PC-9 (cell line): ENCODE data around the gene BANP. TPM values are rescaled to one million over a fixed set of nuclear protein-coding genes. Genes with fewer than 3 reads are reported as not detected.

Source experiments
- BruUV-seq: library from RNA; stranded (reverse); fragments of 400-500 nt; replicated peaks from 2 replicates; lab custom pipeline; 2021; lab: Mats Ljungman, UMichigan
- CTCF ChIA-PET: fragments of 300-600 bp; sonication (Branson Sonifier 250); formaldehyde crosslinking; loops from one replicate; lab custom pipeline; 2022; ENCODE audit warnings: antibody characterized with exemption; lab: Charles Lee
- POLR2A ChIA-PET: fragments of 300-600 bp; sonication (Branson Sonifier 250); formaldehyde crosslinking; loops from one replicate; lab custom pipeline; 2022; ENCODE audit warnings: antibody characterized with exemption; ENCODE audit not compliant: unreplicated experiment; lab: Charles Lee
- DNase-seq, 2 experiments: peaks; one replicate each; pipeline versions ENCODE4 v3.0.0 to v3.0.0-alpha.2; 2015 to 2022; ENCODE audit warnings: mixed read lengths in 1 of 2
- H2AFZ ChIP-seq: fragments of 200-600 bp; sonication (generic); 2 replicates; pipeline ENCODE4 v1.8.1; 2017; ENCODE audit warnings: antibody characterized with exemption
- H3F3A ChIP-seq: fragments of 200-600 bp; sonication (generic); 2 replicates; pipeline ENCODE4 v1.8.1; 2017; ENCODE audit warnings: antibody characterized with exemption, mild to moderate bottlenecking, low read depth; ENCODE audit not compliant: insufficient read depth
- H3K27ac ChIP-seq: fragments of 200-600 bp; sonication (generic); 2 replicates; pipeline ENCODE4 v1.6.1; 2016; ENCODE audit warnings: mixed run types
- H3K27me3 ChIP-seq: fragments of 200-600 bp; sonication (generic); 2 replicates; pipeline ENCODE4 v1.6.1; 2016; ENCODE audit warnings: low read depth, mixed run types; ENCODE audit not compliant: insufficient read depth
- H3K36me3 ChIP-seq: fragments of 200-600 bp; sonication (generic); 2 replicates; pipeline ENCODE4 v1.6.1; 2016; ENCODE audit warnings: low read depth, mixed run types
- H3K4me1 ChIP-seq: fragments of 200-600 bp; sonication (generic); replicated peaks from 2 replicates; pipeline ENCODE4 v1.6.1; 2016; ENCODE audit warnings: mixed run types; ENCODE audit not compliant: insufficient read depth
- H3K4me2 ChIP-seq: fragments of 200-600 bp; sonication (generic); 2 replicates; pipeline ENCODE4 v1.6.1; 2017; ENCODE audit warnings: mixed run types
- H3K4me3 ChIP-seq: fragments of 200-600 bp; sonication (generic); 2 replicates; pipeline ENCODE4 v1.6.1; 2016; ENCODE audit warnings: mixed run types
- H3K79me2 ChIP-seq: fragments of 200-600 bp; sonication (generic); 2 replicates; pipeline ENCODE4 v1.6.1; 2017; ENCODE audit warnings: low read depth, mixed run types
- H3K9me2 ChIP-seq: fragments of 200-600 bp; sonication (generic); 2 replicates; pipeline ENCODE4 v1.8.1; 2017; ENCODE audit warnings: mild to moderate bottlenecking; ENCODE audit not compliant: insufficient read depth
- H3K9me3 ChIP-seq: fragments of 200-600 bp; sonication (generic); 2 replicates; pipeline ENCODE4 v1.8.1; 2016; ENCODE audit warnings: low read depth; ENCODE audit not compliant: insufficient read depth
- H4K20me1 ChIP-seq: fragments of 200-600 bp; sonication (generic); 2 replicates; pipeline ENCODE4 v1.8.1; 2017; ENCODE audit not compliant: insufficient read depth
- CTCF ChIP-seq: fragments of 200-600 bp; sonication (generic); conservative IDR thresholded peaks from 2 replicates; pipeline ENCODE4 v1.6.1; 2017; ENCODE audit warnings: mixed run types, antibody characterized with exemption, mild to moderate bottlenecking, moderate library complexity
- EZH2 ChIP-seq: fragments of 200-600 bp; sonication (generic); IDR thresholded peaks from 2 replicates; pipeline ENCODE4 v1.8.0; 2017; ENCODE audit warnings: antibody characterized with exemption, low read depth
- intact Hi-C: fragments of 100-400 bp; cut with micrococcal nuclease; formaldehyde crosslinking; loops from one replicate; pipeline ENCODE4 v1.10.0; 2022; ENCODE audit not compliant: unreplicated experiment
- total RNA-seq: library from RNA; stranded (reverse); gene quantifications from 2 replicates; pipeline ENCODE4 v1.2.3, GENCODE V29; 2021

Gene BANP
- total RNA-seq, 1 experiment from 2014 or later, result 73.2 TPM

DNA sequence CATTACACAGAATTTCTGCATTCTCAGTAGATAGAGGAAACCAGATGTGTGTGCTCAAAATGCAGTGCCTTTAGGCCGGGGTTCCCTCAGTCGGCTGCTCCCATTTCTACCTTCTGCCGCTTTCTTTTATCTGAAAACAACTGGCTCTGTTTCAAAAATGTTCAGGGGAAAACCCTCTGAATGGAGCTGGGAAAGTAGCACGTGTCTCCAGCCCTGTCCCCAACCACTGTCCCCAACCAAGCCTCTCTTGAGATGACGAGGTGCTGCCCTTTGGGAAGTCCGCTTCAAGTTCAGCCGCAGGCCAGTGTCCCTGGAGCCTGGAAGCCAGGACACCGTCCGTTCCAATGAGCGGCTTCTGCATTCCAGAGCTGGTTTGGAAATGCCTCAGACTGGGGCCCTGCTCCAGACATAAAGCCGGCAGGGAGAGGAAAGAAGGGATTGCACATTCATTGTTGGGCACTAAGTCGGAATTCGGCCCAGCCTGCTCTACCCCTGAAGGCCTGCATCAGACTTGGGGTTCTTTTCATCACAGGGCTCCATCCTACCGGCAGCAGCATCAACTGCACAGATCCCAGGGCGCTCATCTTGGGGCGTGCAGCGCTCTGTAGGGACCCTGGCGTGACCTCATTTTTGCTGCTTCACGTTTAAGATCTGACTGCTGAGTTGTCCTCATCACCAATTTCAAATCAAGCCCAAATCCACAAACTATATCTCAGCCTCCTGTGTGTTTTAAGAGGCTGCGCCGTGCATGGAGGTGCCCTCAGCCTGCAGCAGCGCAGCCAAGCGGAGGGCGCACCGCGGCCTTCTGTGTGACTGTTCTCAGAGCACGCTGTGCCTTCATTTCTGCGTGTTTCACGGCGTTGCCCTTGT is 111.3 kb downstream of the BANP start:
- no TSS peak for BruUV-seq
- H4K20me1 ChIP-seq, result no peaks in the 10 kb centered on the region
- H3K4me1 ChIP-seq, result no peaks in the 10 kb centered on the region
- H3K9me2 ChIP-seq, result no peaks in the 10 kb centered on the region
- no peaks in the 10 kb centered on the region for H3K79me2 ChIP-seq
- no peak for DNase-seq
- H3K4me2 ChIP-seq, result no peak overlapping the region
- intact Hi-C loops, result no loop called here
- H3K4me3 ChIP-seq, result no peak overlapping the region
- H2AFZ ChIP-seq, result no peak overlapping the region
- H3K27ac ChIP-seq, result no peak overlapping the region
- H3K36me3 ChIP-seq, result no peaks in the 10 kb centered on the region
- TF ChIP-seq CTCF, result no peak
- no peak for TF ChIP-seq EZH2
- ChIA-PET CTCF (no interaction called here), POLR2A (interaction anchor here (0.5 kb wide), 1 partner anchor 174 kb away, joined by 3 read pairs; no protein-coding TSS in a partner anchor)
- H3K9me3 ChIP-seq, result no peaks in the 10 kb centered on the region
- H3K27me3 ChIP-seq, result no peaks in the 10 kb centered on the region
- H3F3A ChIP-seq, result no peaks in the 10 kb centered on the region

GRCh38 chr16:88063211-88063773 is 112.1 kb downstream of the BANP start:
- Histone ChIP-seq H4K20me1 (no peaks in the 10 kb centered on the region), H3K27me3 (no peaks in the 10 kb centered on the region), H3K9me2 (no peaks in the 10 kb centered on the region), H3K36me3 (no peaks in the 10 kb centered on the region), H3K4me3 (no peak overlapping the region), H3F3A (no peaks in the 10 kb centered on the region), H3K9me3 (no peaks in the 10 kb centered on the region), H2AFZ (no peak overlapping the region), H3K79me2 (no peaks in the 10 kb centered on the region), H3K4me2 (no peak overlapping the region), H3K27ac (no peak overlapping the region), H3K4me1 (no peaks in the 10 kb centered on the region)
- TF ChIP-seq EZH2, result no peak
- no peak for TF ChIP-seq CTCF
- no peak for DNase-seq
- CTCF ChIA-PET, result no interaction called here
- POLR2A ChIA-PET, result no interaction called here
- intact Hi-C loops, result no loop called here
- no TSS peak for BruUV-seq

DNA sequence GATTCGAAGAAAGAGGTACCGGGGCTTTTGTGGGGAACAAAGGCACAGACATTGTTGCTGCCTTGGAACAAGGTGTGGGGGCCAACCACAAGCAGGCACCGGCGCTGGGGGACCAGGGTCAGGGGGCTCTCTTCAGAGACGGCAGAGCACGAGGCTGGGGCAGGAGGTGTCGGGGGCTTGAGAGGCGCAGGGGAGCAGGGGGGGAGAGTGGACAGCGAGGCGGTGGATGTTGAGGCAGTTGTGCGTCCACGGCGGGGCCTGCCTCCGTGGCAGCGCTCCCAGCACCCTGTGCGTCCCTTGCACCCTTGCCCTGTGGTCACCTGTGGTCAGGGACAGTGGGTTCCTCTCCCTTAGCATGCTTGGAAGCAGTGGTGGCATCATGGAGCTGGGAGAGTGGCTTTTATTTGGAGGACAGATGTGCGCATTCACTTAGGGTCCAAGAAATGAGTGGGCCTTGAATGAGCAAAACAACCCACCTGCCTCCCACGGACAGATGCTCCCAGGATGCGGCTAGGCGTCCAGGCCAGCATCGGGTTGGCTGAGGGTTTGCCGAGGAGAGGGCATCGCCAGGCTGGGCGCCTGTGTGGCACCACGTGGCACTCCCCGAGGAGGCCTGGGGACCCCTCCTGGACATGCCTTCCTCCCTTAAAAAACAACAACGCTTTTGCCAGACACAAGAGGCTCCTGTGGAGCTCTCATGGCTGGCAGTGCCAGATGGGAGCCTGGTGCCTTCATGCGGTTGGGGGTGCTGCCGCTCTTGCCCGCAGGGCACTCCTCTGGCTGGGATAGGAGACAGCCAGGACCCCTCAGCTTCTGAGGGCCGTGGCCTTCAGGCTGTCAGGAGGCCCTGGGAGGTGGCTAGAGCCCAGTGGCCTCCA is 113.0 kb downstream of the BANP start:
- no peak overlapping the region for H3K4me2 ChIP-seq
- no peaks in the 10 kb centered on the region for H3F3A ChIP-seq
- H3K36me3 ChIP-seq, result no peaks in the 10 kb centered on the region
- H3K9me2 ChIP-seq, result no peaks in the 10 kb centered on the region
- CTCF ChIA-PET, result no interaction called here
- H3K9me3 ChIP-seq, result no peaks in the 10 kb centered on the region
- no peak overlapping the region for H3K27ac ChIP-seq
- no peaks in the 10 kb centered on the region for H4K20me1 ChIP-seq
- H3K4me3 ChIP-seq, result no peak overlapping the region
- no TSS peak for BruUV-seq
- no peak overlapping the region for H2AFZ ChIP-seq
- intact Hi-C loops, result no loop called here
- no peak for DNase-seq
- no peaks in the 10 kb centered on the region for H3K4me1 ChIP-seq
- POLR2A ChIA-PET, result no interaction called here
- H3K27me3 ChIP-seq, result no peaks in the 10 kb centered on the region
- H3K79me2 ChIP-seq, result no peaks in the 10 kb centered on the region
- TF ChIP-seq EZH2 (no peak), CTCF (no peak)
